MM.1S (cell line): ENCODE results near the gene HOXD11.

Source experiments
- DNase-seq: peaks from one replicate; pipeline ENCODE4 v3.0.0-alpha.2; 2015
- H2AFZ ChIP-seq: fragments of 300-600 bp; sonication (generic); 2 replicates; pipeline ENCODE4 v1.6.0; 2016; ENCODE audit warnings: antibody characterized with exemption, low read length
- H3F3A ChIP-seq: fragments of 300-600 bp; sonication (generic); 2 replicates; pipeline ENCODE4 v1.6.1; 2016; ENCODE audit warnings: mild to moderate bottlenecking, antibody characterized with exemption, low read length, moderate library complexity, mixed read lengths; ENCODE audit not compliant: insufficient read depth
- H3K27ac ChIP-seq: fragments of 300-600 bp; sonication (generic); 2 replicates; pipeline ENCODE4 v1.5.1; 2016; ENCODE audit warnings: mild to moderate bottlenecking, low read length
- H3K27me3 ChIP-seq: fragments of 300-600 bp; sonication (generic); replicated peaks from 2 replicates; pipeline ENCODE4 v1.6.0; 2016; ENCODE audit warnings: low read length; ENCODE audit not compliant: insufficient read depth
- H3K36me3 ChIP-seq: fragments of 300-600 bp; sonication (generic); replicated peaks from 2 replicates; pipeline ENCODE4 v1.6.1; 2016; ENCODE audit warnings: mild to moderate bottlenecking, low read length, mixed read lengths; ENCODE audit not compliant: insufficient read depth
- H3K4me1 ChIP-seq: fragments of 300-600 bp; sonication (generic); 2 replicates; pipeline ENCODE4 v1.6.1; 2016; ENCODE audit warnings: low read length, mixed read lengths
- H3K4me2 ChIP-seq: fragments of 300-600 bp; sonication (generic); 2 replicates; pipeline ENCODE4 v1.6.0; 2016; ENCODE audit warnings: low read depth, low read length
- H3K4me3 ChIP-seq: fragments of 300-600 bp; sonication (generic); 2 replicates; pipeline ENCODE4 v1.5.1; 2016; ENCODE audit warnings: low read length, mixed read lengths
- H3K79me2 ChIP-seq: fragments of 300-600 bp; sonication (generic); 2 replicates; pipeline ENCODE4 v1.6.1; 2016; ENCODE audit warnings: mixed run types, low read length, mixed read lengths
- H3K9ac ChIP-seq: fragments of 300-600 bp; sonication (generic); 2 replicates; pipeline ENCODE4 v1.6.1; 2016; ENCODE audit warnings: low read length, mixed read lengths
- H3K9me2 ChIP-seq: fragments of 300-600 bp; sonication (generic); replicated peaks from 2 replicates; pipeline ENCODE4 v1.6.1; 2016; ENCODE audit warnings: mild to moderate bottlenecking, low read length, mixed read lengths; ENCODE audit not compliant: insufficient read depth
- H3K9me3 ChIP-seq: fragments of 300-600 bp; sonication (generic); replicated peaks from 2 replicates; pipeline ENCODE4 v1.6.1; 2016; ENCODE audit warnings: mild to moderate bottlenecking, low read length, mixed read lengths; ENCODE audit not compliant: insufficient read depth
- H4K20me1 ChIP-seq: fragments of 300-600 bp; sonication (generic); 2 replicates; pipeline ENCODE4 v1.6.1; 2016; ENCODE audit warnings: mild to moderate bottlenecking, low read length, moderate library complexity, mixed read lengths; ENCODE audit not compliant: insufficient read depth
- EZH2 ChIP-seq: fragments of 300-600 bp; sonication (generic); optimal IDR thresholded peaks from 2 replicates; pipeline ENCODE3; 2017; ENCODE audit warnings: low read depth, mild to moderate bottlenecking, antibody characterized with exemption, low read length, mixed read lengths
- EZH2phosphoT487 ChIP-seq: fragments of 300-600 bp; sonication (generic); IDR thresholded peaks from 2 replicates; pipeline ENCODE4 v1.6.1; 2018; ENCODE audit warnings: antibody characterized with exemption, low read length
- TF ChIP-seq, protein P1 (sequence below): fragments of 300-600 bp; sonication (generic); IDR thresholded peaks from 2 replicates; pipeline ENCODE4 v1.5.1; 2016; ENCODE audit warnings: antibody characterized with exemption, low read length, mixed read lengths

Gene HOXD11

DNA sequence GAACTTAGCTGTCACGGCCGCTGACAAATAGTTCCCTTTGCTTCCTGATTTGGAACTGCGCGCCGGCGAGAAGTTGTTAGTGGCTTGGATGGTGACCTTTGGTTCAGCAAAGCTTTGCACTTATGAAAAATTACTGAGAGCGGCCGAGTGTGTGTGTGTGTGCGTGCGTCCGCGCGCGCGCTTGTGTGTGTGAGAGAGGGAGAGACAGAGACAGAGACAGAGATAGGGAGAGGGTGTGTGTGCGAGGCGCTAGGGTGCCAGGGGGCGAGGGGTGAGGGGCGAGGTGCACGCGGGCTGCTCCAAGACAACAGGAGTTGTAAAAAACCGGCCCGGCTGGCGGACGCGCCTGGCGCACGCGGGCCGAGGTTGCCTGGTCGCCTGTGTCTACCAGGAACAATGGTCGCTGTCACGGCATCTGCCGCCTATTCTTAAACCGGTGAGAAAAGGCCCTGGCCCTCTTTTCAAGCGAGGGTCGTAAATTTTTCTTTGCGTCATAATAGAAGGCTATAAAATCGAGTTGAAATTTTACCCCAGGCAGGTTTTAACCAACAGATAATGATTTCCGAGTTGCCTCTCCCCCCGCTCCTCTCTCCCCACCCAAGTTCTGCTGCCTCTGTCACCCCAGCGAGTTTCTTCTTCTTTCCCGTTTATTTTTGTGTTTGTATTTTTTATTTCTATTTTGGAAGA, 50.6 kb downstream of the HOXD11 start:
- DNase-seq: no peak

DNA sequence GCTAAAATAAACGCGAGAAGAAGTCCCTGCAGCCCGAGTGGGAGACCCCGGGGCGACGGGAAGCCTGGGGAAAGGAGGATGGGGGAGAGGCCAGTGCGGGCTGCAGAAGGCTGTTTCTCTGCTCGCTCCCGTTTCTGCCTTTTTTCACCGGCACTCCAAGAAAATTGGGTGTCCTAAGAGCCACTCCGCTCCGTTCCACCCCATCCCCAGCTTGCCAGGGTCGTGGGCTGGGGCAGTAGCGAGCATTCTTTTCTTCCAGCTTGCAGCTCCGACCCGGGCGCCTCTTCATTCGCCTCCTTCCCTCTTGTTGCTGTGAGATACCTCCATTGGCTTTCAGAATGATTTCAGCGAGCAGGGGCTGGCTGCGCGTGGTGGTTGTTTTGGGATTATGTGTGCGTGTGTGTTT, 51.1 kb downstream of the HOXD11 start:
- Histone ChIP-seq H3K4me3 (no peak overlapping the region), H2AFZ (no peak overlapping the region), H3K9me3 (no peaks in the 10 kb centered on the region), H3F3A (no peaks in the 10 kb centered on the region), H3K9me2 (no peaks in the 10 kb centered on the region), H3K4me1 (no peaks in the 10 kb centered on the region), H3K4me2 (no peak overlapping the region), H4K20me1 (no peaks in the 10 kb centered on the region), H3K27me3 (peaks cover 5% of the 10 kb centered on the region; the same call in 1 of the 2 replicates), H3K36me3 (no peaks in the 10 kb centered on the region), H3K27ac (no peak overlapping the region), H3K9ac (no peak overlapping the region), H3K79me2 (no peaks in the 10 kb centered on the region)
- TF ChIP-seq, protein P1, sequence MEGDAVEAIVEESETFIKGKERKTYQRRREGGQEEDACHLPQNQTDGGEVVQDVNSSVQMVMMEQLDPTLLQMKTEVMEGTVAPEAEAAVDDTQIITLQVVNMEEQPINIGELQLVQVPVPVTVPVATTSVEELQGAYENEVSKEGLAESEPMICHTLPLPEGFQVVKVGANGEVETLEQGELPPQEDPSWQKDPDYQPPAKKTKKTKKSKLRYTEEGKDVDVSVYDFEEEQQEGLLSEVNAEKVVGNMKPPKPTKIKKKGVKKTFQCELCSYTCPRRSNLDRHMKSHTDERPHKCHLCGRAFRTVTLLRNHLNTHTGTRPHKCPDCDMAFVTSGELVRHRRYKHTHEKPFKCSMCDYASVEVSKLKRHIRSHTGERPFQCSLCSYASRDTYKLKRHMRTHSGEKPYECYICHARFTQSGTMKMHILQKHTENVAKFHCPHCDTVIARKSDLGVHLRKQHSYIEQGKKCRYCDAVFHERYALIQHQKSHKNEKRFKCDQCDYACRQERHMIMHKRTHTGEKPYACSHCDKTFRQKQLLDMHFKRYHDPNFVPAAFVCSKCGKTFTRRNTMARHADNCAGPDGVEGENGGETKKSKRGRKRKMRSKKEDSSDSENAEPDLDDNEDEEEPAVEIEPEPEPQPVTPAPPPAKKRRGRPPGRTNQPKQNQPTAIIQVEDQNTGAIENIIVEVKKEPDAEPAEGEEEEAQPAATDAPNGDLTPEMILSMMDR: no peak
- TF ChIP-seq EZH2 (no peak), EZH2phosphoT487 (no peak)
- DNase-seq: no peak

More for the DNA sequence above, 50.6 kb downstream of the HOXD11 start:
- no peaks in the 10 kb centered on the region for H3K79me2 ChIP-seq
- no peak overlapping the region for H3K27ac ChIP-seq
- H3K9me2 ChIP-seq: no peaks in the 10 kb centered on the region
- TF ChIP-seq EZH2phosphoT487 (no peak), EZH2 (no peak)
- TF ChIP-seq, protein P1: no peak
- H2AFZ ChIP-seq: no peak overlapping the region
- no peaks in the 10 kb centered on the region for H4K20me1 ChIP-seq
- no peaks in the 10 kb centered on the region for H3F3A ChIP-seq
- H3K36me3 ChIP-seq: no peaks in the 10 kb centered on the region
- H3K4me2 ChIP-seq: no peak overlapping the region
- H3K4me1 ChIP-seq: no peaks in the 10 kb centered on the region
- H3K9ac ChIP-seq: no peak overlapping the region
- no peaks in the 10 kb centered on the region for H3K9me3 ChIP-seq
- peaks cover 5% of the 10 kb centered on the region; the same call in 1 of the 2 replicates for H3K27me3 ChIP-seq
- no peak overlapping the region for H3K4me3 ChIP-seq

DNA sequence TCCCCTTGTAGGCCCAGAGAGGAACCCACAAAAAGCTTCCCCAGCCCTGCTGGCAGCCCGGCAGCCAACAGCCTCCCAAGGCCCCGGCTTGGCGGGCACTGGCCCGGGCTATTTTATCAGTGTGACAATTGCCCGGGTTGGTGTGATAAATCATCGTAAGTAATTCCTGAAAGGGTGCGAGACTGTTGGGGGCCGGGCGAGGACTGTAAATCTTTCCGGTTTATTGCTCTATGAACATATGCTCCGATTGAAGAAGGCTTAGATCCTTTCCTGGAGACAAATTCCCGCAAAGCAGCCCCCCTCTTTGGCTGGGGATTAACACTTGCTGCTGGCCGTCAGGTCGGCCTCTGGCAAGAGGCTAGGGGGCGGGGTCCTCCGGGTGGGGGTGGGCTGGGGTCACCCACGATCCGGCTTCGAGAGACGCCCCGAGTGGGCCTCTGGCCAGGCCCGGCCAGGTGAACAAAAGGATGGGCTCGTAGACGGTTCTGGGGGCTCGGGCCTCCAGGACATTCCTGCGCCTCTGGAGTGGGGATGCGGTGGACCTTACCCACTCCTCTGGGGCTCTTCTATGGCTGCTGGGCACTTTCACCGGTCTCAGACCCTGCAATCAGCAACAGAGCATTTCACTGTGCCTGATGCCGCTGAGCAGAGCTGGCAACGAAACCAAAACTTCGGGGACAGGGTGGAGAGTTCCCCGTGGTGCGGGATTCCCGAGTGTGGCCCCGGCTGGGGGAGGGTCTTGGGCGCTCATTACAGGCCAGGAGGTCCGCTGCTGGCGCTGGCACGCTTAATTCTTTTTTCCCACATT, 52.0 kb downstream of the HOXD11 start:
- H3K4me3 ChIP-seq: no peak overlapping the region
- no peak for DNase-seq
- no peaks in the 10 kb centered on the region for H3K36me3 ChIP-seq

More for the DNA sequence above, 52.0 kb downstream of the HOXD11 start:
- H3K4me1 ChIP-seq: no peaks in the 10 kb centered on the region
- H3K9ac ChIP-seq: no peak overlapping the region
- no peak overlapping the region for H2AFZ ChIP-seq
- H3K4me2 ChIP-seq: no peak overlapping the region
- no peaks in the 10 kb centered on the region for H3K79me2 ChIP-seq
- peaks cover 8% of the 10 kb centered on the region; the same call in 1 of the 2 replicates for H3K27me3 ChIP-seq
- no peaks in the 10 kb centered on the region for H4K20me1 ChIP-seq
- H3K27ac ChIP-seq: no peak overlapping the region
- H3K9me2 ChIP-seq: no peaks in the 10 kb centered on the region
- no peaks in the 10 kb centered on the region for H3F3A ChIP-seq
- TF ChIP-seq EZH2phosphoT487: no peak
- TF ChIP-seq EZH2: no peak
- TF ChIP-seq, protein P1: no peak
- no peaks in the 10 kb centered on the region for H3K9me3 ChIP-seq
